HG03159 (cell line): ENCODE results near the gene GTF2IRD2.
A peak's percentile ranks its signal among the peaks of the same experiment; 100 is the strongest.
"Not testable (repeated sequence)": the region's sequence is repeated elsewhere in the genome, so short reads cannot be mapped to it uniquely, and the experiment has no call there.

Source experiments
- ATAC-seq: cut with Tn5 transposase; IDR thresholded peaks from one replicate; pipeline ENCODE4 v1.9.1; 2021; ENCODE audit warnings: mild to moderate bottlenecking, moderate library complexity; ENCODE audit not compliant: unreplicated experiment

Gene GTF2IRD2

DNA sequence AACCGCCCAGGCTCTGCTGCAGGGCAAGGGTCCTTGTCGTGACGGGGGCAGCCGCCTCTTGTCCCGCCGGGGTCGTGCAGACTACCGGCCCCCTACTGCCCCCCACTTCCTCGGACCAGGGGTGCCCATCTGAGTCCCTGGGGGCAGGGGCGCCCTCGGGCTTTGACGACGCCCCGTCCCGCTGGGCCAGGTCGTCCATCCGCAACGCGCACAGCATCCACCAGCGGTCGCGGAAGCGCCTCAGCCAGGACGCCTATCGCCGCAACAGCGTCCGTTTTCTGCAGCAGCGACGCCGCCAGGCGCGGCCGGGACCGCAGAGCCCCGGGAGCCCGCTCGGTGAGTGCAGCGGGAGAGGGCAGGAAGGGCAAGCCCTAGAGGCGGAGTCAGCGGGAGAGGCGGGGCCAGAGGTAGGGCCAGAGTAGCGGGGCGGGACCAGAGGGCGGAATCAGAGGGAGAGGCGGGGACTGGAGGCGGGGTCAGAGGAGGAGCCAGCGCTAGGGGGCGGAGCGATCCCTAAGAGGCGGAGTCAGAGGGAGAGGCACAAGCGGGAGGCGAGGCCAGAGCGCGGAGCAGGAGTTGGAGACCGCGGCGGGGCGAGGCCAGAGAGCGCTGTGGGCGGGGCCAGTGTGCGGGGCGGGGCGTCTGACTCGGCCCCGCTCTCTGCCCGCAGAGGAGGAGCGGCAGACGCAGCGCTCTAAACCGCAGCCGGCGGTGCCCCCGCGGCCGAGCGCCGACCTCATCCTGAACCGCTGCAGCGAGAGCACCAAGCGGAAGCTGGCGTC, 62.8 kb downstream of the GTF2IRD2 start:
- peak; percentile 85 for ATAC-seq

- ATAC-seq = not testable (repeated sequence)
Measured at GRCh38 chr7:74783595-74783994, 67.8 kb downstream of the GTF2IRD2 start.

GRCh38 chr7:74781746-74782145, 69.7 kb downstream of the GTF2IRD2 start:
- not testable (repeated sequence) for ATAC-seq

GRCh38 chr7:74779053-74779452, 72.4 kb downstream of the GTF2IRD2 start:
- not testable (repeated sequence) for ATAC-seq

DNA sequence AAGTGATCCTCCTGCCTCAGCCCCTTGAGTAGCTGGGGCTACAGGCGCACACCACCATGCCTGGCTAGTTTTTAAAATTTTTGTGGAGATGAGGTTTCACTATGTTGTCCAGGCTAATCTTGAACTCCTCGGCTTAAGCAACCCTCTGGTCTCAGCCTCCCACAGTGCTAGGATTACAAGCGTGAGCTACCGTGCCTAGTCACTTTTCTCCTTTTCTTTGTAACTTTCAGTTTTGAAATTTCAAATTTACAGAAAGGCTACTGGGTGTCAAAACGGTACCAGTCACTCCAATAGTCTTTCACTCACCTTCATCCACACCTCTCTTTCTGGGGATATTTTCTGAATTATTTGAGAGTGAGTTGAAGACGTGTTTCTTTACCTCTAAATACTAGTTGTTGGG, 76.3 kb downstream of the GTF2IRD2 start:
- ATAC-seq = not testable (repeated sequence)

- peak; percentile 77 for ATAC-seq
Measured at GRCh38 chr7:74773760-74774750, 77.3 kb downstream of the GTF2IRD2 start, which contains the start of gene NCF1. NCF1 (plus strand) TSS chr7:74774011; CDS start chr7:74774032, 21 bp downstream.

- ATAC-seq = not testable (repeated sequence)
Measured at GRCh38 chr7:74772093-74772492, 79.3 kb downstream of the GTF2IRD2 start.

DNA sequence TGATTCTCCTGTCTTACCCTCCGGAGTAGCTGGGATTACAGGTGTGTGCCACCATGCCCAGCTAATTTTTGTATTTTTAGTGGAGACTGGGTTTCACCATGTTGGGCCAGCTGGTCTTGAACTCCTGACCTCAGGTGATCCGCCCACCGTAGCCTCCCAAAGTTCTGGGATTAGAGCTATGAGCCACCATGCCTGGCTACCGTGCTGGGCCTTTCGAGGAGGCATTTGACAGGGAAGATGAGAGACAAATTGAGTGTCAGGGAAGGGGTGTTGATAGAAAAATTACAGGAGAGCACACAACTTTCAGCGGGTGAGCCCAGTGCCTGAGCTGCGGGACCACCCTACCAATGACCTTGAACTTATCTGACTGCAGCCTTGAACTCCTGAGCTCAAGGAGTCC, 81.3 kb downstream of the GTF2IRD2 start:
- not testable (repeated sequence) for ATAC-seq

GRCh38 chr7:74766991-74767390, 84.4 kb downstream of the GTF2IRD2 start:
- not testable (repeated sequence) for ATAC-seq

GRCh38 chr7:74766509-74766908, 84.9 kb downstream of the GTF2IRD2 start:
- ATAC-seq = not testable (repeated sequence)

DNA sequence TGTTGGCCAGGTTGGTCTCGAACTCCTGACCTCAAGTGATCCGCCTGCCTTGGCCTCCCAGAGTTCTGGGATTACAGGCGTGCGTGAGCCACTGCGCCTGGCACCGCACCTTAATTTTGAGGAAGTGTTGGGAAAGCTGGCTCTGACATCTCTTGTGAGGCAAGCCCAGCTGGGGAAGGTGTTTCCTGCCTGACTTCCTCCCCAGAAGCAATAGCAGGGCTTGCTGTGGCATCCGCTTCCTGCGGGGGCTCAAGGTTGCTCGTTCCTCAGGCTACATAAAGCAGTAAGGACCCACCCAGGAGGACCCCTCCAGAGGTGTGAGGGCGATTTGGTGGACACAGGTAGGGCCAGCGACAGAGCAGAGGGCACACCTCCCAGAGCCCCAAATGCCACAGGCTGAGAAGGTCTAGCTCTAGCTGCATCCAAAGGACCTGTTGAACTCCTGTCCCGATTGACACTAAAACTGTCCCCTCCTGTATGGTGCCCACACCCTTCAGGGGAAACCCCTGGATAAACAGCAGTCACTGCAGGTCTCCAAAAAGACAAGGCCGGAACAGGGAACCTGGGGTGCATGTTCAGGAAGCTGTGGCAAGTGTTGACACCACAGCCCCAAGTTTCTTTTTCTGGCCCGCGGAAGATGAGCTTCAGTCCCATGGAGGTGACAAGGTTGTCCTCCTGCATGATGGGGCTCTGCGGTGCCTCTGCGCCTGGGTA, 86.0 kb downstream of the GTF2IRD2 start:
- not testable (repeated sequence) for ATAC-seq

DNA sequence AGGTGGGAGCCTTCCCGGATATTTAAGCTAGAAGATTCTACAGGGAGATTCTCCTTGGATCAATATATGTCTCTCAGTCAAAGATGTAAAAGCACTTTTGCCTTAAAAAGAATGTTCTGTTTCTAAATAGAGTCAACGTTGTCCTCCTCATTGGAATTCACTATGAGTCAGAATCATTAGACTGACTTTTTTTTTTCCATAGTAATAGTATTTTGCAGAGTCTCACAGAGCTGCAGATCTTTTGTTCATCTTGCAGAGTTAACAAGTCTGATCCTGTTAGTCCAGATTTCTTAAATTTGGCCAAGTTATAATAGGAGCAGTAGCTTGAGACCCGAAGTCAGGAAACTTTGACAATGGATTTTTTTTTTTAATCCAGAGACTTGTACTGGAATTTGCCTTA, 92.4 kb downstream of the GTF2IRD2 start:
- not testable (repeated sequence) for ATAC-seq

- not testable (repeated sequence) for ATAC-seq
Measured at GRCh38 chr7:74758268-74758667, 93.1 kb downstream of the GTF2IRD2 start.

DNA sequence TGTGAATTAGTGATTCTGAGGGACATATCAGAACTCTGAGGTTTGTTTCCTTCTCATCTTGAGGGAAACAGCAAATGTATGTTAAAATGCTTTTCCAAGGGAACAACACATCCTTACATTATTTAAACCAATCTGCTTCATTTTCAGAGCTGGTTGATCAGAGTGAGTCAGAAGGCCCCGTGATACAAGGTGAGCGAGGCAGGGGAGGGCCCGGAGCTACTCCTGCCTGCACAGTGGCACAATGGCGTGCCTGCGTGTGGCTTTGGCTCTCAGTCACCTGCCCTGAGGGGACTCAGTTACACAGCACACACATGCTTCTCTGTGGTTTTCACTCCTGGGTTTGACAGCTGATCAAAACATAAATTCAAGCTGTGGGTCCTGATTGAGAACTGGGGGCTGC, 94.7 kb downstream of the GTF2IRD2 start:
- not testable (repeated sequence) for ATAC-seq

GRCh38 chr7:74753921-74754482, 97.4 kb downstream of the GTF2IRD2 start:
- ATAC-seq = not testable (repeated sequence)
